RWPE1 (cell line): Measurements from ENCODE around the gene VPS54.

Experiments used
- CTCF ChIA-PET: fragments of 350-600 bp; sonication (Branson Sonifier 250); formaldehyde crosslinking; extraction: SDS; loops from one replicate; lab custom pipeline; 2021; lab: Yijun Ruan, JAX
- POLR2A ChIA-PET: fragments of 400-600 bp; formaldehyde crosslinking; extraction: SDS; loops from one replicate; lab custom pipeline; 2020; ENCODE audit warnings: antibody characterized with exemption; ENCODE audit not compliant: low non-redundant PET; lab: Yijun Ruan, JAX
- DNase-seq: peaks from one replicate; pipeline ENCODE4 v3.0.0; 2012; ENCODE audit warnings: low spot score
- H3K27ac ChIP-seq: fragments of 450-650 bp; 2 replicates; pipeline ENCODE4 v1.5.1; 2017
- TF ChIP-seq, protein P1 (sequence below): fragments of 450-650 bp; conservative IDR thresholded peaks from 2 replicates; pipeline ENCODE4 v1.5.1; 2017; ENCODE audit warnings: low read depth, mild to moderate bottlenecking

VPS54 gene

GRCh38 chr2:63876311-63876710 is 142.9 kb downstream of the VPS54 start:
- ChIA-PET CTCF (interaction anchor here (0.5 to 0.7 kb wide), 3 partner anchors 8 to 1559 kb away, joined by 3 to 7 read pairs (median 4); no protein-coding TSS in a partner anchor), POLR2A (no interaction called here)
- no peak for DNase-seq
- no peak overlapping the region for H3K27ac ChIP-seq
- TF ChIP-seq, protein P1, sequence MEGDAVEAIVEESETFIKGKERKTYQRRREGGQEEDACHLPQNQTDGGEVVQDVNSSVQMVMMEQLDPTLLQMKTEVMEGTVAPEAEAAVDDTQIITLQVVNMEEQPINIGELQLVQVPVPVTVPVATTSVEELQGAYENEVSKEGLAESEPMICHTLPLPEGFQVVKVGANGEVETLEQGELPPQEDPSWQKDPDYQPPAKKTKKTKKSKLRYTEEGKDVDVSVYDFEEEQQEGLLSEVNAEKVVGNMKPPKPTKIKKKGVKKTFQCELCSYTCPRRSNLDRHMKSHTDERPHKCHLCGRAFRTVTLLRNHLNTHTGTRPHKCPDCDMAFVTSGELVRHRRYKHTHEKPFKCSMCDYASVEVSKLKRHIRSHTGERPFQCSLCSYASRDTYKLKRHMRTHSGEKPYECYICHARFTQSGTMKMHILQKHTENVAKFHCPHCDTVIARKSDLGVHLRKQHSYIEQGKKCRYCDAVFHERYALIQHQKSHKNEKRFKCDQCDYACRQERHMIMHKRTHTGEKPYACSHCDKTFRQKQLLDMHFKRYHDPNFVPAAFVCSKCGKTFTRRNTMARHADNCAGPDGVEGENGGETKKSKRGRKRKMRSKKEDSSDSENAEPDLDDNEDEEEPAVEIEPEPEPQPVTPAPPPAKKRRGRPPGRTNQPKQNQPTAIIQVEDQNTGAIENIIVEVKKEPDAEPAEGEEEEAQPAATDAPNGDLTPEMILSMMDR: no peak

DNA sequence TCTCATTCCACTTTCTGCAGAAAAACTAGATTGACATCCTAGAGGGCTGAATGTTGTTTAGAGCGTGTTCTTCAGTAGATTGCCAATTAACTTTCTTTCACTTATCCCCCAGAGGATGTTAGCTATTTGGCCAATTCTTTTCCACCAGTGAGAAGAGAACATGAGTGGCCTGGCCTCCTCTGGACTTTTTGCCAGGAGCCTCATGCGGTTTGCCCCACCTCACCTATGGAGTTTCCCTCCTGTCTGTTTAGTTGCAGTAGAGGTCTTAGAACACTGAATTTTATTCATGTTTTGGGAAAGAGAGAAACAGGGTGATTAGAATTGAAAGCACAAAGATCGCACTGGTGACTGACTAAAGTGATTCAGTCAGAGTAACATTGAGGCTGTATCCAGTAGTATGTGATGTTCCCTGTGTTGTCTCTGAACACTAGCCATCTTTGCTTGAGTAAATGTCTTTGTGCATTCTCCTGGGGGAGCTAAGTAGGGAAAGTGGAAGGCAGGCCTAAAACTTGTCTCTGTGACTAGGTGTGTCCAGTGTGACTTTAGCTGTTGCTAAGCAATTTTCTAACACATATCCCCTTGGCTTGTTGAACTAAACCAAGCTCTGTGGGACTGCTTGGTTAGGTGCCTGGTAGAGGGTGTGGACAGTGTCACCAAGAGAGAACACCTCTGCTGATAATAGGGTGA is 143.5 kb downstream of the VPS54 start:
- TF ChIP-seq, protein P1: no peak
- POLR2A ChIA-PET: no interaction called here
- CTCF ChIA-PET: no interaction called here
- H3K27ac ChIP-seq: no peak overlapping the region
- no peak for DNase-seq

DNA sequence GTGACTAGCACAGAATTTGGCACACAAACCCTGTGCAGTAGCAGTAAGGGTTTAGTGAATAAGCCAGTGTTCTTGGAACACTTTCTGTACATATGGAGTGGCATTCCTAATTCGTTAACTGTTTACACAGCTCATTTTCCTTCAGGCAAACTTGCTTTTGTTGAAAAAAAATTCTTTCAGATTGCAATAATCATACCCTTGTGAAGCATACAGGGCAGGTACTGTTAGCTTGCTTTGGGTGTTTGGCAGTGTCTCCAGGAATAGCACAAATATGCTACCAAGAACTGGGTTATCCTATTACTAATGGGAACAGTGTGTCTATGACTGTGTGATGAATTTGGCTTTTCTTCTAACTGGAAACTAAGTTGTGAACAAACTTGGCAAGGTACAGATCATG is 144.1 kb downstream of the VPS54 start:
- TF ChIP-seq, protein P1: no peak
- CTCF ChIA-PET: interaction anchor here (0.6 to 1.1 kb wide), 3 partner anchors 10 to 46 kb away, joined by 3 to 4 read pairs (median 3); no protein-coding TSS in a partner anchor
- H3K27ac ChIP-seq: no peak overlapping the region
- POLR2A ChIA-PET: no interaction called here
- DNase-seq: peak; percentile 20

GRCh38 chr2:63874204-63875130 is 144.8 kb downstream of the VPS54 start:
- TF ChIP-seq, protein P1: no peak
- no peak for DNase-seq
- CTCF ChIA-PET: interaction anchor here (0.6 to 1.1 kb wide), 3 partner anchors 11 to 47 kb away, joined by 3 to 4 read pairs (median 3); no protein-coding TSS in a partner anchor
- no peak overlapping the region for H3K27ac ChIP-seq
- POLR2A ChIA-PET: no interaction called here

DNA sequence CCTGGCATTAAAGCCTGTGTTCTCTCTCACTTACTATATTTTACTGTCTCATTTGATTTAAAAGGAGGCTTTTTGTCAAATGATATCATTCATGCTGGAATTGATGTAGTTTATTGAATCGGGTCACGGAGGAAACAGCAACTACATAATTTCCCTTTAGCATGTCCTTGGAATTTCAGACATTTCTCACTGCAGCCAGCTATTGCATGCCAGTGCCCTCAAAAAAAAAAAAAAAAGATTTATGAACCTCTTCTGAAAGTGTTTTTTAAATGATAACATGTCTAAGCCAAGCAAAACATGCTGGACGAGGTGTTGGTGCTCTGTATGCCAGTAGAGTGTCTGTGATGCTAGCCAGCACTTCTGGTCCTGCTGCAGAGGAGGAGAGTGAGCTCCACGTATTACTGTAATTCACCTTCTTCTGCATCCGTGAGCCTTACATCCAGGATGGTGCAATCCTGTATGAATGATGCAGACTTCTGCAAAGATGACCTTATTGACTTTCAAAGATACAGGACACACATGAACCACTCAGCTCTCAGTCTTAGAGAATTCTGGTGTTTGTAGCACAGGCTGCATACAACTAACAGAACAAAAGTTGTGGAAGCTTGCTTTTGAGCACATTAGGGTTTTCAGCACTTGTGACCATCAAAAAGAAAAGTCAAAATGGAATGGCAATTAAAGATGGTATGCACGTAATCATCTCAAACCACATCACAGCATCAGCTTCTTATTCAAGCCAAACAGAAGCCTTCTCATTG is 146.5 kb downstream of the VPS54 start:
- CTCF ChIA-PET: interaction anchor here (0.6 kb wide), 2 partner anchors 10 to 86 kb away, joined by 3 to 4 read pairs; no protein-coding TSS in a partner anchor
- TF ChIP-seq, protein P1: no peak
- POLR2A ChIA-PET: no interaction called here
- DNase-seq: no peak
- H3K27ac ChIP-seq: no peak overlapping the region

- no peak overlapping the region for H3K27ac ChIP-seq
- TF ChIP-seq, protein P1: no peak
- DNase-seq: no peak
- CTCF ChIA-PET: no interaction called here
- POLR2A ChIA-PET: no interaction called here
Observed at GRCh38 chr2:63871864-63872263, 147.4 kb downstream of the VPS54 start.
